ENCODE measurements around the gene RAB31.

Gene RAB31

DNA sequence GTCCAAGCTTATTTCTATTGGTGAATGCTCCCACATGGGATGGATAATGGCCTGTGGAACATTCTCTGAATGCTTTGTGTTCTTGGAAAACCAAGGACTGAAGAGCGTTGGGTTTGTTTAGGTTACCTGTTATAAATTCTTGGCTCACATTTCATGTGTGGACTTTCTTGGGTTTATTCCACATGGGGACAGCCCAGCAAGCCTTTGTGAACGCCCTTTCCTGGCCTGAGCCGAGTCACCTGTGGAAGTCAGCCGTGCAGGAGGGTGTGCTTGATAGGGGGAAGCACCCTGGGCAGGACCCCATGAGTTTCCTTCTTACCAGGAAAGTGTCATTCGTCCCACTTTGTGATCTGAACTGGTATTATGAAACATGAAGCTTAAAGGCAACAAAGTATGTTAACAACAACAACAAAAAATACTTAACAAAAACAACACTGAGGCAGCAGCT, 4.1 kb downstream of the RAB31 start:
- DNase-seq (ENCODE audit: low read depth in 3 of 3), result no peak

- no peak for DNase-seq (ENCODE audit: low read depth in 3 of 3)
Observed at GRCh38 chr18:9712611-9713010, 4.5 kb downstream of the RAB31 start.

DNA sequence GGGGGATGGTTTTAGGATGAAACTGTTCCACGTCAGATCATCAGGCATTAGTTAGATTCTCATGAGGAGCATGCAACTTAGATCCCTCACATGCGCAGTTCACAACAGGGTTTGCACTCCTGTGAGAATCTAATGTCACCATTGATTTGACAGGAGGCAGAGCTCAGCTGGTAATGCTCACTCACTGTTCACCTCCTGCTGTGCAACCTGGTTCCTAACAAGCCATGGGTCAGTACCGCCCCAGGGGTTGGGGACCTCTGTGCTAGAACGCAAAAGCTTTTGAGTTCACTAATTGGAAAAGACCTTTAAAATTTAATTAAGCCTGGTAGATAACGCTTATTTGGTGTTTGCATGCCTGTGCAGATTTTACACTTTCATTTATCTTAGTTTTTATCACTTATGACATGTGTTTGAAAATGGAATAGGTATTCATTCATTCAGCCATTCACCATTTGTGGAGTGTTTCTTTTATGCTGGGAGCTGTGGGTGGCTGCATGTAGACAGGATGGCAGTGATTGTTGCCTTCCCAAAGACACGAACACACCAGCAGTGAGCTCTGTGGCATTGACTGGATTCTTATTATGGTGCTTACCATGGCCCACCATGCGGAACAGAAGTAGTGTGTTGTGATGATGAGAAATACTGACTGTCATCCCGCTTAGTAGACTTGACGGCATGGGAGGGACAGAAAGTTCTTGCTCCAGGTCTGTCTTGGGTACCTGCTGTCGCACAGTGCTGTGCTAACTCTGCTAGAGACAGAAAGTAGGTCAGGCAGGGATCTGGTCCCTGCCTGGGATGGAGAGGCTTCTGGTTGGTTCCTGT, 6.4 kb downstream of the RAB31 start:
- DNase-seq (ENCODE audit: low read depth in 3 of 3), result no peak

DNA sequence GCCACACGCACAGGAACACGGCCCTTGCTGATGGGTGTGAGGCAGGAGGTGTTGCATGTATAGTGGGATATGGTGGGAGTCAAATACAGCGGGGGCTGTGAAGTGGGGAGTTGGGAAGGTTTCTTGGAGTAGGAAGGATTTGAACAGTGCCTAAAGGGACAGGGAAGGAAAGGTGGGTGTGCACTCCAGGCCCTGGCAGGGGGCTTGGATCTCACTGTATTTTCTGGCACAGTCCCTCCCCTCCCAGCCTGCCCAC, 6.9 kb downstream of the RAB31 start:
- no peak for DNase-seq (ENCODE audit: low read depth in 3 of 3)

DNA sequence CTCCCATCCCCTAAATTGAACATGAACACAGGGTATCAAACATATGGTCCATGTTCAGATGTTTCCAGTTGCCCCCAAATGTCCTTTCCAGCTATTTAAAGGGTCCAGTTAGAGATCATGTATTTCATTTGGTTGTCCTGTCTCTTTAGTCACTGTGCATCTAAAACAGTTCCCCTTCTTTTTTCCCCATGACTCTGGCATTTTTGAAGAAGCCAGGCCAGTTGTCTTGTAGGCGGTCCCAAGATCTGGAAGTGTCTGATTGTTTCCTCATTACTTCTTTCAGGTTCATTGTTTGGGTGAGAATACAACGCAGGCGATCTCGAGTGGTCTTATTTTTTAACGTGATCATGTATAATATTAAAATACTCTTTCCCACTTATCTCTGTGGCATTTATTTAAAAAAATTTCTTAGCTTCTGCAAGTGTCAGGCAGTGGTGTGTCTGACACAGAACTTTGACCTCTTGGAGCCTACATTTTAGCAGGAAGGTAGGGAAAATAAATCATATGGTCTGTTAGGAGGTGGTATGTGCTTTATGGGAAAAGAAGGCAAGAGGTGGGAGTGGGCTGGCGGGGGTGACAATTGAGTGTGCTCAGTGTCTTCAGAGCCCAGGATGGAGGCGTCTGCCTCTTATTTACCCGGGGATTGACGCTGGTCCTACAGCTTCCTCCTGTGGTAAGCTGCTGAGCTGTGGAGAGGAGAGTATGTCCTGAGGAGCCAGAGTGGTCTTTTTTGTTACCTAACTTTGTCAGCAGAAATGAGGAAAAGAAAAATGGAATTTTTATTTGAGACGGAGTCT, 8.1 kb downstream of the RAB31 start:
- DNase-seq (ENCODE audit: low read depth in 3 of 3), result no peak

DNA sequence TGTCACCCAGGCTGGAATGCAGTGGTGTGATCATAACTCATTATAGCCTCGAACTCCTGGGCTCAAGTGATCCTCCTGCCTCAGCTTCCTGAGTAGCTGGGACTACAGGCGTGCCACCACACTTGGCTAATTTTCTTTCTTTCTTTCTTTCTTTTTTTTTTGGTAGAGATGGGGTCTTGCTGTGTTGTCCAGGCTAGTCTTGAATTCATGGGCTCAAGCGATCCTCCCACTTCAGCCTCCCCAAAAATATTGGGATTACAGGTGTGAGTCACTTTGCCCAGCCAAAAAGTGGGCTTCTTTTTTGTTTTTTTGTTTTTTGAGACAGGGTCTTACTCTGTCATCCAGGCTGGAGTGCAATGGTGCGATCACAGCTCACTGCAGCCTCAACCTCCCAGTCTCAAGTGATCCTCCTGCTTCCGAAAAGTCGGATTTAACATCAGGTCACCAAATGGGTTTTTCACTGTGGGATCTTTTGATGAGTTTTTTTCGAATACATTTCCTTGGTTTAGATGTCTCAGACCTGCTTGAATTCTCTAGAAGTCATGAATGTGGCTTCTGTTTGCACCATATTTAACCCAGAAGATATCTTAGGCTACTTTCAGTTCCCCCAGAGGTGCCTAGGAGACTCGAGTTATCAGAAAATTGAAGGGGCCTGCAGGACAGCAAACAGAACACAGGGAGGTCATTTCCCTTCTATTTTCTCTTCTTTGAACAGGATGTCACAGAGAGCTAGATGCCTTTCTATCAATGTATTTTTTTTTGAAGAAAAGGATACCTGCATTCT, 8.9 kb downstream of the RAB31 start:
- no peak for DNase-seq (ENCODE audit: low read depth in 3 of 3)

DNA sequence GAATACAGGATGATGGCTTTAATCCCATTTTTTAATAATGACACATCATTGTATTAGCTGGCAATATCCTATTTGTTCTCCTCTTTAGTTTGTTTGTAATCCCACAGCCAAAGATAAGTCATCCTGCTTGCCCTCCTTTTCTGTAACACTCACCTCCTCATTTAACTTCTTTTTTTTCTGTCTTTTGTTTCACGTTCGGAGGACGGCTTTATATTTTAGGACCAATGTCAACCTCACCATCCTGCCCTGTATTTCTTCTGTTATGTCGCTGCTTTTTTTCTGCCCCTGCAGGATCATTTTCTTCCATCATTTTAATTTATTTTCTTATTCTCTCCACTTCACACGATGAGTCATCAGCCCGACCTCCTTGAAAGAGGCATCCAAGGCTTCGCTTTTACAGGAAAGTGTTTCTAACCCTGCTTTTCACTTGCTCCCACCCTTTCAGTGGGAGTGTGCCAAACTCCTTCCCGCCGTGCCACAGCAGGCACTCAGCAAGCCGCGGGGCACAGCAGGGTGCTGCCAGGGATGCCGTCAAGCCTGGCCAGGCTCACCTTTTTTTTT, 11.4 kb downstream of the RAB31 start:
- no peak for DNase-seq (ENCODE audit: low read depth in 3 of 3)

DNA sequence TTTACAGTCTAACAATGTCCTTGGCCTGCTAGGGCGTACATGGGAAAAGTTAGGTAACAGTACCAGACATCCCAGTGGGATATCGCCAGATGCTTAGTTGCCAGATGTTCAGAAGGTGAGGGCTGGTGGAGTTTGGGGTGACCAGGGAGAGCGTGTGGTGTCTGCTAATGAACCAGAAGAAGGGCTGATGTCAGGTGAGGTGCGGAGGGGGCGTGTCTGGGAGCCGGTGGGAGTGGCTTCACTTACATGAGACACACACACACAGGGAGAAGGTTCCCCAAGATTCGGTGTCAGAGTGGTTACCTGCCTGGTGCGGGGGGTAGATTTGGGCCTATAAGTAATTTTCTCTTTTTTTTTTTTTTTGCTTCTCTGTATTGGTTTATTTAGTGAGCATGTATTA, 12.2 kb downstream of the RAB31 start:
- no peak for DNase-seq (ENCODE audit: low read depth in 3 of 3)

GRCh38 chr18:9721893-9722550, 13.9 kb downstream of the RAB31 start:
- no peak for DNase-seq (ENCODE audit: low read depth in 3 of 3)

- DNase-seq (ENCODE audit: low read depth in 3 of 3), result no peak
Observed at GRCh38 chr18:9722691-9723090, 14.6 kb downstream of the RAB31 start.

- no peak for DNase-seq (ENCODE audit: low read depth in 3 of 3)
Observed at GRCh38 chr18:9724797-9725585, 16.9 kb downstream of the RAB31 start.

DNA sequence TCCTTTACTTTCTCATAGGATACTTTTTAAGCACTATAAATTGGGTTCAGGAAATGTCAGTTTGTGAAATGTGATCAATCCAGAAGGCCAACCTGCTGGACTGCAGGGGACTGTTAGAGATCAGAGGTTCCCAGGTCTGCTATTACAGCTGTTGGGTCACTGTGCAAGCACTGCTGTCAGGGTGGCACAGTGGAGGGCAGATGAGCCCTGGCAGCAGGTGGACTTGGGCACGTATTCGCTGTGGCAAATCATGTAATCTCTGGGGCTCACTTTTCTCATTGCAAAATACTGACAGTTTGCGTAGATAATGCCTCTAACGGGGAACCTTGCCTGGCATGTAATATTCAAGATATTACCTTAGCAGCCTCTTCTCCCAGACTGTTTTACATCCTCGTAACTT, 18.1 kb downstream of the RAB31 start:
- DNase-seq (ENCODE audit: low read depth in 3 of 3), result no peak

GRCh38 chr18:9726936-9727335, 18.8 kb downstream of the RAB31 start:
- no peak for DNase-seq (ENCODE audit: low read depth in 3 of 3)

GRCh38 chr18:9730786-9731185, 22.7 kb downstream of the RAB31 start:
- no peak for DNase-seq (ENCODE audit: low read depth in 3 of 3)

DNA sequence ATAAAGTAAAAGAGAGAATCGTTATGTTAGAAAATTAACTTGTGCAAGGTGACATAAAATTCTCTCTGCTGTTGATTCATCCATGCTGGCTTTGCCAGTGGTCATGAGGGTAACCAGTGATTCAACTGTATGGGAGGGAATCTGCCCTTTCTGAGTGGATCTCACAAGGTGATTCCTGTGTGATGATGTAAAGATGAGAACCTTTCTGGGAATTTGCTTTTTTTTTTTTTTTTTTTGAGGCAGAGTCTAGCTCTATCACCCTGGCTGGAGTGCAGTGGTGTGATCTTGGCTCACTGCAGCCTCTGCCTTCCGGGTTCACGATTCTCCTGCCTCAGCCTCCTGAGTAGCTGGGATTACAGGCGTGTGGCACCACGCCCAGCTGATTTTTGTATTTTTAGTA, 23.3 kb downstream of the RAB31 start:
- DNase-seq (ENCODE audit: low read depth in 3 of 3), result no peak

DNA sequence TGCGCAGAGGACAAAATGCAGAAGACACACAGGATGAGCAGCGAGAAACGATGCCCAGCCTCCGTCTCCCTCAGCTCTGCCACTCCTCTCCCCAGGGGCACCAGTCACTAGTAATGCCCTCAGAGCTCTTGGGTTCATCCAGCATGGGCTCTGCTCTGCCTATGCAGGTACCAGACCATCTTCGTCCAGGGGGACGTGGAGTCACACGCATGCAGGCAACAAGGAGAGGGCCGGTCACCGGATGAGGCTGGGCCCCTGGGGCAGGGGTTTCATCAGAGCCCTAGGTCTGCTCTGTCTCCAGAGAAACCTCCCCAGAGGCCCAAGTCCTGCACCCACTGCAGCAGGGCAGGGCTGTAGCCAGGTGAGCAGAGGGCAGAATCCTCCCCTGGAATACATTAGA, 23.9 kb downstream of the RAB31 start:
- no peak for DNase-seq (ENCODE audit: low read depth in 3 of 3)

GRCh38 chr18:9734189-9734588, 26.1 kb downstream of the RAB31 start:
- no peak for DNase-seq (ENCODE audit: low read depth in 3 of 3)

DNA sequence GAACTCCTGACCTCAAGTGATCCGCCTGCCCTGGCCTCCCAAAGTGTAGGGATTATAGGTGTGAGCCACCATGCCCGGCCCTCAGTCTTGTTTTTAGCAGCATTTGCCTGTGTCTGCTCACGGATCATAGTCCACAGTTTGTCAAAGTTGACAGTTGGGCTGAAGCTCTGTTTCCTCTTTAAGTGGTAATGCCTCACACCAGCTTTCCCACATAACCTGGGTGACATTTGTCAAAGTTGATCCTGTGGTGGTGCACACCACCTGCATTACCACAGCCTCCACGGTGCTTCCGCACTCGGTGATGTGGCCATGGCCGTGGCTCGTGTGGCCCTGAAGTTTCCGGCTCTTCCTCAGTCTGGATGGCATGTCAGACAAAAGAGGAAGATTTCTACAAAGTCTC, 27.1 kb downstream of the RAB31 start:
- DNase-seq (ENCODE audit: low read depth in 3 of 3), result no peak

DNA sequence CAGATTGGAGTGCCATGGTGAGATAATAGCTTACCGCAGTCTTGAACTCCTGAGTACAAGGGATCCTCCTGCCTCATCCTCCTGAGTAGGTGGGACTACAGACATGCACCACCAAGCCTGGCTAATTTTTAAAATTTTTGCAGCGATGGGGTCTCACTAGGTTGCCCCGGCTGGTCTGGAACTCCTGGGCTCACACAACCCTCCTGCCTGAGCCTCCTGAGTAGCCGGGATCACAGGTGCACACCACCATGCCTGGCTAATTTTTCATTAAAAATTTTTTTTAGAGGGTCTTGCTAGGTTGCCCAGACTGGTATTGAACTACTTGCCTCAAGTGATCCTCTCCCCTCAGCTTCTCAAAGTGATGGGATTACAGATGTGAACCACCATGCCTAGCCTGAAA, 27.8 kb downstream of the RAB31 start:
- no peak for DNase-seq (ENCODE audit: low read depth in 3 of 3)

DNA sequence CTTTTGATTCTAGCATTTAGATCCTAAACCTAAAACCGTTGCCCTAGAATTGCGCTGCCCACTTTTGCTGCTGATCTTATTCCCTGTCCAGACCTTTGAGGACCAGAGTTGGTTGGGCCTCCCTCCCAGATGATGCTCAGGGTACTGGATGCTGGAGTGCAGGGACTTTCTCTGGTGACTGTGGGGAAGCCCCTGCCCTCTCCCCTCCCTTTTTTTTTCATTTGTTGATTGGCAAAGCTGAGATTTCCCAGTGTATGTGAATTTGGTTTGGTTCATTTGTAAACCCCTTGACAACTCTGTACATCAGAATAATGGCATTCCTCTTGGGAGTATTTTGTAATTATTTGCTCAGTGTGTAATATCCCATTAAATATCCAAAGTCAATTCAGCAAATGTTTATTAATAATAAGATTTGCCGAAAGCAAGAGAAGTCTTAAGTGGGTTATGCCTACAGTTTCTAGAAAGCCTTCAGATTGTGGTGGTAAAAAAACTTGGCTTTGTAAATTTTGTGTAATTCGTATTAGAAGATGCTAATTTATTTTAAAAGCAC, 28.3 kb downstream of the RAB31 start:
- no peak for DNase-seq (ENCODE audit: low read depth in 3 of 3)

GRCh38 chr18:9737006-9737405, 28.9 kb downstream of the RAB31 start:
- no peak for DNase-seq (ENCODE audit: low read depth in 3 of 3)

Measured in stimulated activated CD4-positive, alpha-beta T cell treated with anti-CD3 and anti-CD28 coated beads, TNF-alpha, amount 100 ng/mL, for 48 hours (primary cell).